Panc1 (cell line): ENCODE data around the gene PLCE1. TPM values are rescaled to one million over a fixed set of nuclear protein-coding genes. Genes with fewer than 3 reads are reported as not detected.

Experiments
- ATAC-seq: fragments of 200-7000 bp; cut with Tn5 transposase; 2 replicates; pipeline ENCODE4 v1.9.1; 2020; ENCODE audit warnings: mild to moderate bottlenecking, moderate library complexity
- BruUV-seq: library from RNA; stranded (reverse); fragments of 400-500 nt; replicated peaks from 2 replicates; lab custom pipeline; 2021; lab: Mats Ljungman, UMichigan
- CTCF ChIA-PET: fragments of 300-600 bp; sonication (Branson Sonifier 250); formaldehyde crosslinking; loops from one replicate; lab custom pipeline; 2022; ENCODE audit warnings: antibody characterized with exemption; lab: Charles Lee
- POLR2A ChIA-PET: fragments of 300-600 bp; sonication (Branson Sonifier 250); formaldehyde crosslinking; loops from one replicate; lab custom pipeline; 2022; ENCODE audit warnings: antibody characterized with exemption; lab: Charles Lee
- DNase-seq: peaks from one replicate; pipeline ENCODE4 v3.0.0-alpha.2; 2010; ENCODE audit warnings: low read depth, low spot score
- H3K27ac ChIP-seq: 2 replicates; pipeline ENCODE4 v1.5.1; 2011; ENCODE audit warnings: mild to moderate bottlenecking, low read length, inconsistent platforms
- H3K27me3 ChIP-seq: fragments of 200-500 bp; sonication (Bioruptor generic); 2 replicates; pipeline ENCODE4 v1.6.0; 2014; ENCODE audit warnings: low read length, inconsistent platforms; ENCODE audit not compliant: control insufficient read depth, insufficient read depth
- H3K36me3 ChIP-seq: fragments of 200-500 bp; sonication (Bioruptor generic); 2 replicates; pipeline ENCODE4 v1.5.1; 2014; ENCODE audit warnings: inconsistent platforms, mild to moderate bottlenecking, low read length, moderate library complexity; ENCODE audit not compliant: control insufficient read depth, insufficient read depth
- H3K4me1 ChIP-seq: 2 replicates; pipeline ENCODE4 v1.5.1; 2011; ENCODE audit warnings: inconsistent platforms, mild to moderate bottlenecking, low read length, moderate library complexity; ENCODE audit not compliant: control insufficient read depth, insufficient read depth
- H3K4me3 ChIP-seq, 2 experiments: 2 replicates each; pipeline ENCODE4 v1.5.1; 2011 to 2012; ENCODE audit warnings: low read depth in 2 of 2, low read length in 2 of 2, mild to moderate bottlenecking in 2 of 2, inconsistent platforms in 1 of 2, moderate library complexity in 1 of 2
- H3K9me3 ChIP-seq: fragments of 200-500 bp; sonication (Bioruptor generic); 2 replicates; pipeline ENCODE4 v1.5.1; 2014; ENCODE audit warnings: low read depth, mild to moderate bottlenecking, inconsistent platforms, low read length, moderate library complexity; ENCODE audit not compliant: control insufficient read depth, insufficient read depth
- POLR2AphosphoS5 ChIP-seq: IDR thresholded peaks from 2 replicates; pipeline ENCODE4 v1.6.1; 2012; ENCODE audit warnings: mild to moderate bottlenecking, low read depth, low read length, moderate library complexity
- REST ChIP-seq, 2 experiments: IDR thresholded peaks; 2 replicates each; pipeline ENCODE4 v1.6.1; 2011 to 2012; ENCODE audit warnings: low read depth in 2 of 2, control low read depth in 1 of 2, low read length in 1 of 2, mild to moderate bottlenecking in 1 of 2, moderate library complexity in 1 of 2; ENCODE audit not compliant: insufficient read depth in 1 of 2
- SIN3A ChIP-seq: IDR thresholded peaks from 2 replicates; pipeline ENCODE4 v1.6.1; 2012; ENCODE audit warnings: low read depth, mild to moderate bottlenecking, low read length, moderate library complexity, borderline replicate concordance; ENCODE audit not compliant: insufficient read depth
- TCF7L2 ChIP-seq: IDR thresholded peaks from 2 replicates; pipeline ENCODE4 v1.6.1; 2011; ENCODE audit warnings: mild to moderate bottlenecking, low read depth, low read length, inconsistent platforms
- in situ Hi-C: cut with HindIII; loops from 2 replicates; pipeline ENCODE4 v1.10.0; 2016; ENCODE audit warnings: low sequenced_read_pairs, low pct_unique_long_range_greater_than_20kb
- intact Hi-C: fragments of 100-400 bp; cut with micrococcal nuclease; formaldehyde crosslinking; loops from one replicate; pipeline ENCODE4 v1.10.0; 2022; ENCODE audit not compliant: unreplicated experiment
- total RNA-seq: library from RNA; stranded (reverse); gene quantifications from one replicate; pipeline ENCODE4 v1.2.1, GENCODE V29; 2021; ENCODE audit not compliant: unreplicated experiment
- TF ChIP-seq, protein P1 (sequence below): fragments of 450-650 bp; IDR thresholded peaks from 2 replicates; pipeline ENCODE4 v1.5.1; 2017; ENCODE audit warnings: mild to moderate bottlenecking

Gene PLCE1
- total RNA-seq, 1 experiment from 2014 or later = 39.7 TPM

GRCh38 chr10:94041206-94041605 lies 47.5 kb downstream of the PLCE1 start:
- ATAC-seq (no peak), DNase-seq (no peak)
- intact Hi-C loops (no loop called here), in situ Hi-C loops (no loop called here)
- BruUV-seq = no TSS peak
- H3K4me1 ChIP-seq = peaks cover 23% of the 10 kb centered on the region
- TF ChIP-seq REST (IDR thresholded peaks at IDR 0.05; ENCODE audit: insufficient read depth in 1 of 2, low read depth in 2 of 2, low read length in 1 of 2) (no peak), SIN3A (no peak), TCF7L2 (no peak), POLR2AphosphoS5 (no peak)
- TF ChIP-seq, protein P1, sequence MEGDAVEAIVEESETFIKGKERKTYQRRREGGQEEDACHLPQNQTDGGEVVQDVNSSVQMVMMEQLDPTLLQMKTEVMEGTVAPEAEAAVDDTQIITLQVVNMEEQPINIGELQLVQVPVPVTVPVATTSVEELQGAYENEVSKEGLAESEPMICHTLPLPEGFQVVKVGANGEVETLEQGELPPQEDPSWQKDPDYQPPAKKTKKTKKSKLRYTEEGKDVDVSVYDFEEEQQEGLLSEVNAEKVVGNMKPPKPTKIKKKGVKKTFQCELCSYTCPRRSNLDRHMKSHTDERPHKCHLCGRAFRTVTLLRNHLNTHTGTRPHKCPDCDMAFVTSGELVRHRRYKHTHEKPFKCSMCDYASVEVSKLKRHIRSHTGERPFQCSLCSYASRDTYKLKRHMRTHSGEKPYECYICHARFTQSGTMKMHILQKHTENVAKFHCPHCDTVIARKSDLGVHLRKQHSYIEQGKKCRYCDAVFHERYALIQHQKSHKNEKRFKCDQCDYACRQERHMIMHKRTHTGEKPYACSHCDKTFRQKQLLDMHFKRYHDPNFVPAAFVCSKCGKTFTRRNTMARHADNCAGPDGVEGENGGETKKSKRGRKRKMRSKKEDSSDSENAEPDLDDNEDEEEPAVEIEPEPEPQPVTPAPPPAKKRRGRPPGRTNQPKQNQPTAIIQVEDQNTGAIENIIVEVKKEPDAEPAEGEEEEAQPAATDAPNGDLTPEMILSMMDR = no peak
- H3K27me3 ChIP-seq = no peaks in the 10 kb centered on the region
- POLR2A ChIA-PET = interaction anchor here (0.6 kb wide), 1 partner anchor 50 kb away, joined by 3 read pairs; no protein-coding TSS in a partner anchor
- H3K4me3 ChIP-seq = no peak overlapping the region
- 0 out of 2 replicates have a peak, but pooled peaks cover 2% of the 10 kb centered on the region for H3K36me3 ChIP-seq
- CTCF ChIA-PET = interaction anchor here (0.6 kb wide), 1 partner anchor 166 kb away, joined by 3 read pairs; no protein-coding TSS in a partner anchor
- H3K27ac ChIP-seq = no peak overlapping the region
- H3K9me3 ChIP-seq = no peaks in the 10 kb centered on the region

GRCh38 chr10:94042001-94042833 lies 48.5 kb downstream of the PLCE1 start:
- 0 out of 2 replicates have a peak, but pooled peaks have one; percentile 43 for ATAC-seq
- CTCF ChIA-PET = no interaction called here
- DNase-seq = no peak
- Histone ChIP-seq H3K9me3 (no peaks in the 10 kb centered on the region), H3K36me3 (0 out of 2 replicates have a peak, but pooled peaks cover 2% of the 10 kb centered on the region), H3K27me3 (no peaks in the 10 kb centered on the region), H3K4me3 (no peak overlapping the region), H3K27ac (no peak overlapping the region), H3K4me1 (peaks cover 19% of the 10 kb centered on the region)
- POLR2A ChIA-PET = interaction anchor here (0.6 kb wide), 1 partner anchor 158 kb away, joined by 5 read pairs; no protein-coding TSS in a partner anchor
- in situ Hi-C loops (no loop called here), intact Hi-C loops (no loop called here)
- no peak for TF ChIP-seq POLR2AphosphoS5
- no peak for TF ChIP-seq TCF7L2
- no peak for TF ChIP-seq REST (IDR thresholded peaks at IDR 0.05; ENCODE audit: insufficient read depth in 1 of 2, low read depth in 2 of 2, low read length in 1 of 2)
- TF ChIP-seq, protein P1 = no peak; the same call in 1 of the 2 replicates
- TF ChIP-seq SIN3A = no peak
- no TSS peak for BruUV-seq
